ENCODE data around the gene SETD4. TPM values are rescaled to one million over a fixed set of nuclear protein-coding genes. Genes with fewer than 3 reads are reported as not detected.

The SETD4 gene
- total and polyA plus RNA-seq, 12 donors = 6.7 to 13.1 (median 10.7) TPM

- peaks cover 0 to 38% (median 4%) of the 10 kb centered on the region in 9 donors for H3K36me3 ChIP-seq
- peaks cover 0 to 60% (median 9%) of the 10 kb centered on the region in 9 donors for H3K4me1 ChIP-seq
- no peak for ATAC-seq
- peaks cover 0 to 13% (median 0%) of the 10 kb centered on the region in 11 donors for H3K9me3 ChIP-seq
- no peaks in the 10 kb centered on the region for H3K27me3 ChIP-seq
- WGBS, 2 donors = 34 to 41% methylated on average over 3 of the region's 3 CpGs
- H3K27ac ChIP-seq = peak overlapping the region in 1 of 10 donors; percentile 8
- no peak overlapping the region for H3K4me3 ChIP-seq
- no peak for DNase-seq
- TF ChIP-seq CTCF (IDR thresholded peaks at IDR 0.05) = no peak
- intact Hi-C loops (cut with DNase I) = loop anchor here in 1 of 10 donors (5.0 kb wide), 1 partner anchor 34 kb away; no protein-coding TSS in a partner anchor
These were observed 12.9 kb upstream of the SETD4 start for GRCh38 chr21:36073181-36073580.

GRCh38 chr21:36072453-36073162 is 12.3 kb upstream of the SETD4 start:
- intact Hi-C loops (cut with DNase I) = loop anchor here in 1 of 10 donors (5.0 kb wide), 1 partner anchor 35 kb away; no protein-coding TSS in a partner anchor
- ATAC-seq (no peak), DNase-seq (no peak)
- H3K36me3 ChIP-seq = peaks cover 0 to 38% (median 4%) of the 10 kb centered on the region in 9 donors
- no peak for TF ChIP-seq CTCF (IDR thresholded peaks at IDR 0.05)
- 97 to 98% methylated on average over 12 of the region's 12 CpGs for WGBS, 2 donors
- H3K4me3 ChIP-seq = no peak overlapping the region
- H3K9me3 ChIP-seq = peaks cover 0 to 19% (median 0%) of the 10 kb centered on the region in 11 donors
- no peak overlapping the region for H3K27ac ChIP-seq
- peaks cover 0 to 56% (median 9%) of the 10 kb centered on the region in 9 donors for H3K4me1 ChIP-seq
- H3K27me3 ChIP-seq = no peaks in the 10 kb centered on the region

GRCh38 chr21:36070999-36071398 is 10.7 kb upstream of the SETD4 start:
- WGBS, 2 donors = 78 to 86% methylated on average over 7 of the region's 7 CpGs
- no peak for ATAC-seq
- intact Hi-C loops (cut with DNase I) = loop anchor here in 1 of 10 donors (5.0 kb wide), 1 partner anchor 36 kb away; no protein-coding TSS in a partner anchor
- DNase-seq = no peak
- peak overlapping the region in 6 of 10 donors; percentile 60 to 87 (median 79) for H3K4me3 ChIP-seq
- H3K4me1 ChIP-seq = peaks cover 0 to 47% (median 9%) of the 10 kb centered on the region in 9 donors
- peak overlapping the region in 1 of 10 donors; percentile 80 for H3K27ac ChIP-seq
- no peak for TF ChIP-seq CTCF (IDR thresholded peaks at IDR 0.05)
- no peaks in the 10 kb centered on the region for H3K27me3 ChIP-seq
- peaks cover 0 to 38% (median 4%) of the 10 kb centered on the region in 9 donors for H3K36me3 ChIP-seq
- peaks cover 0 to 20% (median 0%) of the 10 kb centered on the region in 11 donors for H3K9me3 ChIP-seq

- H3K27me3 ChIP-seq = no peaks in the 10 kb centered on the region
- WGBS, 2 donors = 1% methylated on average over 71 of the region's 71 CpGs
These were observed 9.6 kb upstream of the SETD4 start, which contains the start of gene CBR1 for GRCh38 chr21:36069713-36070583. Gene CBR1 (plus strand): TSS chr21:36070024. CDS start chr21:36070116, 92 bp downstream.

More at GRCh38 chr21:36069713-36070583, 9.6 kb upstream of the SETD4 start, which contains the start of gene CBR1:
- DNase-seq (peak; percentile 88 to 97), ATAC-seq (peak; percentile 97 to 99 (median 98))
- peak within 1 kb of the TSS; percentile 18 to 87 (median 72) for H3K27ac ChIP-seq
- peak in 1 of 9 donors; percentile 3 for TF ChIP-seq CTCF (IDR thresholded peaks at IDR 0.05)
- H3K4me1 ChIP-seq = peaks cover 0 to 47% (median 9%) of the 10 kb centered on the region in 9 donors
- peak within 1 kb of the TSS; percentile 24 to 87 (median 78) for H3K4me3 ChIP-seq
- intact Hi-C loops (cut with DNase I) = loop anchor here in 1 of 10 donors (5.0 kb wide), 1 partner anchor 37 kb away; no protein-coding TSS in a partner anchor
- H3K36me3 ChIP-seq = peaks cover 0 to 38% (median 4%) of the 10 kb centered on the region in 9 donors
- peaks cover 0 to 20% (median 0%) of the 10 kb centered on the region in 11 donors for H3K9me3 ChIP-seq

All from heart right ventricle (tissue), 16 donors.